ENCODE measurements around the gene FZD10.

The FZD10 gene

GRCh38 chr12:130122356-130122755 lies 39.9 kb upstream of the FZD10 start:
- H3K79me2 ChIP-seq (ENCODE audit: control insufficient read depth, insufficient read depth, low read length, unreplicated experiment), result no peaks in the 10 kb centered on the region
- H3K4me1 ChIP-seq (ENCODE audit: control insufficient read depth, insufficient read depth, low read length, unreplicated experiment), result no peaks in the 10 kb centered on the region
- H3K4me3 ChIP-seq (ENCODE audit: low read depth, low read length), result no peak overlapping the region
- no peak overlapping the region for H2AFZ ChIP-seq (ENCODE audit: low read length, unreplicated experiment)
- no peaks in the 10 kb centered on the region for H3K27me3 ChIP-seq (ENCODE audit: insufficient read depth, low read length)
- no peak overlapping the region for H3K27ac ChIP-seq (ENCODE audit: low read depth, low read length)
- no peaks in the 10 kb centered on the region for H3K36me3 ChIP-seq (ENCODE audit: insufficient read depth, low read length)

- Histone ChIP-seq H2AFZ (ENCODE audit: low read length, unreplicated experiment) (no peak overlapping the region), H3K27ac (ENCODE audit: low read depth, low read length) (no peak overlapping the region), H3K27me3 (ENCODE audit: insufficient read depth, low read length) (no peaks in the 10 kb centered on the region), H3K4me3 (ENCODE audit: low read depth, low read length) (no peak overlapping the region), H3K79me2 (ENCODE audit: control insufficient read depth, insufficient read depth, low read length, unreplicated experiment) (no peaks in the 10 kb centered on the region), H3K36me3 (ENCODE audit: insufficient read depth, low read length) (no peaks in the 10 kb centered on the region), H3K4me1 (ENCODE audit: control insufficient read depth, insufficient read depth, low read length, unreplicated experiment) (no peaks in the 10 kb centered on the region)
Observed at GRCh38 chr12:130124106-130124505, 38.2 kb upstream of the FZD10 start.

- Histone ChIP-seq H3K27me3 (ENCODE audit: insufficient read depth, low read length) (no peaks in the 10 kb centered on the region), H3K4me3 (ENCODE audit: low read depth, low read length) (no peak overlapping the region), H3K79me2 (ENCODE audit: control insufficient read depth, insufficient read depth, low read length, unreplicated experiment) (no peaks in the 10 kb centered on the region), H3K36me3 (ENCODE audit: insufficient read depth, low read length) (no peaks in the 10 kb centered on the region), H3K27ac (ENCODE audit: low read depth, low read length) (no peak overlapping the region), H3K4me1 (ENCODE audit: control insufficient read depth, insufficient read depth, low read length, unreplicated experiment) (no peaks in the 10 kb centered on the region), H2AFZ (ENCODE audit: low read length, unreplicated experiment) (no peak overlapping the region)
Observed at GRCh38 chr12:130124605-130125244, 37.5 kb upstream of the FZD10 start.

- Histone ChIP-seq H3K27me3 (ENCODE audit: insufficient read depth, low read length) (no peaks in the 10 kb centered on the region), H3K36me3 (ENCODE audit: insufficient read depth, low read length) (no peaks in the 10 kb centered on the region), H3K4me3 (ENCODE audit: low read depth, low read length) (no peak overlapping the region), H3K4me1 (ENCODE audit: control insufficient read depth, insufficient read depth, low read length, unreplicated experiment) (no peaks in the 10 kb centered on the region), H3K27ac (ENCODE audit: low read depth, low read length) (no peak overlapping the region), H3K79me2 (ENCODE audit: control insufficient read depth, insufficient read depth, low read length, unreplicated experiment) (no peaks in the 10 kb centered on the region), H2AFZ (ENCODE audit: low read length, unreplicated experiment) (no peak overlapping the region)
Observed at GRCh38 chr12:130126023-130126432, 36.2 kb upstream of the FZD10 start.

GRCh38 chr12:130127532-130127911 lies 34.7 kb upstream of the FZD10 start:
- no peak overlapping the region for H2AFZ ChIP-seq (ENCODE audit: low read length, unreplicated experiment)
- H3K4me3 ChIP-seq (ENCODE audit: low read depth, low read length), result no peak overlapping the region
- no peaks in the 10 kb centered on the region for H3K27me3 ChIP-seq (ENCODE audit: insufficient read depth, low read length)
- no peaks in the 10 kb centered on the region for H3K4me1 ChIP-seq (ENCODE audit: control insufficient read depth, insufficient read depth, low read length, unreplicated experiment)
- no peaks in the 10 kb centered on the region for H3K36me3 ChIP-seq (ENCODE audit: insufficient read depth, low read length)
- no peaks in the 10 kb centered on the region for H3K79me2 ChIP-seq (ENCODE audit: control insufficient read depth, insufficient read depth, low read length, unreplicated experiment)
- H3K27ac ChIP-seq (ENCODE audit: low read depth, low read length), result no peak overlapping the region

GRCh38 chr12:130127912-130128789 lies 34.1 kb upstream of the FZD10 start:
- Histone ChIP-seq H3K79me2 (ENCODE audit: control insufficient read depth, insufficient read depth, low read length, unreplicated experiment) (no peaks in the 10 kb centered on the region), H2AFZ (ENCODE audit: low read length, unreplicated experiment) (no peak overlapping the region), H3K27me3 (ENCODE audit: insufficient read depth, low read length) (no peaks in the 10 kb centered on the region), H3K36me3 (ENCODE audit: insufficient read depth, low read length) (no peaks in the 10 kb centered on the region), H3K4me3 (ENCODE audit: low read depth, low read length) (no peak overlapping the region), H3K4me1 (ENCODE audit: control insufficient read depth, insufficient read depth, low read length, unreplicated experiment) (no peaks in the 10 kb centered on the region), H3K27ac (ENCODE audit: low read depth, low read length) (no peak overlapping the region)

GRCh38 chr12:130128790-130129735 lies 33.2 kb upstream of the FZD10 start:
- Histone ChIP-seq H3K36me3 (ENCODE audit: insufficient read depth, low read length) (no peaks in the 10 kb centered on the region), H3K27ac (ENCODE audit: low read depth, low read length) (no peak overlapping the region), H3K79me2 (ENCODE audit: control insufficient read depth, insufficient read depth, low read length, unreplicated experiment) (no peaks in the 10 kb centered on the region), H2AFZ (ENCODE audit: low read length, unreplicated experiment) (no peak overlapping the region), H3K4me1 (ENCODE audit: control insufficient read depth, insufficient read depth, low read length, unreplicated experiment) (no peaks in the 10 kb centered on the region), H3K27me3 (ENCODE audit: insufficient read depth, low read length) (no peaks in the 10 kb centered on the region), H3K4me3 (ENCODE audit: low read depth, low read length) (no peak overlapping the region)

- H3K79me2 ChIP-seq (ENCODE audit: control insufficient read depth, insufficient read depth, low read length, unreplicated experiment), result no peaks in the 10 kb centered on the region
- H3K4me1 ChIP-seq (ENCODE audit: control insufficient read depth, insufficient read depth, low read length, unreplicated experiment), result no peaks in the 10 kb centered on the region
Observed at GRCh38 chr12:130130346-130130745, 31.9 kb upstream of the FZD10 start.

GRCh38 chr12:130131025-130131424 lies 31.2 kb upstream of the FZD10 start:
- no peak overlapping the region for H3K4me3 ChIP-seq (ENCODE audit: low read depth, low read length)
- no peaks in the 10 kb centered on the region for H3K79me2 ChIP-seq (ENCODE audit: control insufficient read depth, insufficient read depth, low read length, unreplicated experiment)
- no peaks in the 10 kb centered on the region for H3K4me1 ChIP-seq (ENCODE audit: control insufficient read depth, insufficient read depth, low read length, unreplicated experiment)
- H3K27ac ChIP-seq (ENCODE audit: low read depth, low read length), result no peak overlapping the region
- H2AFZ ChIP-seq (ENCODE audit: low read length, unreplicated experiment), result no peak overlapping the region
- no peaks in the 10 kb centered on the region for H3K36me3 ChIP-seq (ENCODE audit: insufficient read depth, low read length)
- H3K27me3 ChIP-seq (ENCODE audit: insufficient read depth, low read length), result no peaks in the 10 kb centered on the region

More at GRCh38 chr12:130130346-130130745, 31.9 kb upstream of the FZD10 start:
- Histone ChIP-seq H3K4me3 (ENCODE audit: low read depth, low read length) (no peak overlapping the region), H3K36me3 (ENCODE audit: insufficient read depth, low read length) (no peaks in the 10 kb centered on the region), H3K27ac (ENCODE audit: low read depth, low read length) (no peak overlapping the region), H2AFZ (ENCODE audit: low read length, unreplicated experiment) (no peak overlapping the region), H3K27me3 (ENCODE audit: insufficient read depth, low read length) (no peaks in the 10 kb centered on the region)

- no peaks in the 10 kb centered on the region for H3K4me1 ChIP-seq (ENCODE audit: control insufficient read depth, insufficient read depth, low read length, unreplicated experiment)
- H3K36me3 ChIP-seq (ENCODE audit: insufficient read depth, low read length), result no peaks in the 10 kb centered on the region
- H3K79me2 ChIP-seq (ENCODE audit: control insufficient read depth, insufficient read depth, low read length, unreplicated experiment), result no peaks in the 10 kb centered on the region
- H3K27ac ChIP-seq (ENCODE audit: low read depth, low read length), result no peak overlapping the region
- no peaks in the 10 kb centered on the region for H3K27me3 ChIP-seq (ENCODE audit: insufficient read depth, low read length)
- H2AFZ ChIP-seq (ENCODE audit: low read length, unreplicated experiment), result no peak overlapping the region
- H3K4me3 ChIP-seq (ENCODE audit: low read depth, low read length), result no peak overlapping the region
Observed at GRCh38 chr12:130131801-130132200, 30.5 kb upstream of the FZD10 start.
